Nephron progenitor cell (in vitro differentiated cells): ENCODE measurements around the gene ZMYM3.

Experiments used
- DNase-seq: peaks from one replicate; pipeline ENCODE4 v3.0.0; 2021
- H3K27ac Mint-ChIP-seq: 2 replicates; pipeline ENCODE4 v1.8.0; 2021; ENCODE audit warnings: mild to moderate bottlenecking, moderate library complexity, mixed read lengths
- H3K27me3 Mint-ChIP-seq: 2 replicates; pipeline ENCODE4 v1.8.0; 2021; ENCODE audit warnings: mild to moderate bottlenecking, low read depth, mixed read lengths; ENCODE audit not compliant: poor library complexity
- H3K36me3 Mint-ChIP-seq: 2 replicates; pipeline ENCODE4 v1.8.0; 2021; ENCODE audit warnings: low read depth, mixed read lengths
- H3K4me1 Mint-ChIP-seq: 2 replicates; pipeline ENCODE4 v1.8.0; 2021; ENCODE audit warnings: mixed read lengths
- H3K4me3 Mint-ChIP-seq: 2 replicates; pipeline ENCODE4 v1.8.0; 2021; ENCODE audit warnings: mild to moderate bottlenecking, moderate library complexity, mixed read lengths
- H3K9me3 Mint-ChIP-seq: 2 replicates; pipeline ENCODE4 v1.8.0; 2021; ENCODE audit warnings: mild to moderate bottlenecking, moderate library complexity, mixed read lengths
- CTCF ChIP-seq: fragments of 200-600 bp; sonication (generic); IDR thresholded peaks from 2 replicates; pipeline ENCODE4 v1.5.0; 2021; ENCODE audit warnings: antibody characterized with exemption

ZMYM3 gene

GRCh38 chrX:71227370-71228062 is 26.4 kb downstream of the ZMYM3 start:
- no peak for TF ChIP-seq CTCF
- H3K36me3 Mint-ChIP-seq, result no peaks in the 10 kb centered on the region
- no peak overlapping the region for H3K4me3 Mint-ChIP-seq
- H3K4me1 Mint-ChIP-seq, result peaks cover 30% of the 10 kb centered on the region
- H3K9me3 Mint-ChIP-seq, result peaks cover 72% of the 10 kb centered on the region
- no peak overlapping the region for H3K27ac Mint-ChIP-seq
- no peak for DNase-seq
- H3K27me3 Mint-ChIP-seq, result peaks cover 4% of the 10 kb centered on the region

DNA sequence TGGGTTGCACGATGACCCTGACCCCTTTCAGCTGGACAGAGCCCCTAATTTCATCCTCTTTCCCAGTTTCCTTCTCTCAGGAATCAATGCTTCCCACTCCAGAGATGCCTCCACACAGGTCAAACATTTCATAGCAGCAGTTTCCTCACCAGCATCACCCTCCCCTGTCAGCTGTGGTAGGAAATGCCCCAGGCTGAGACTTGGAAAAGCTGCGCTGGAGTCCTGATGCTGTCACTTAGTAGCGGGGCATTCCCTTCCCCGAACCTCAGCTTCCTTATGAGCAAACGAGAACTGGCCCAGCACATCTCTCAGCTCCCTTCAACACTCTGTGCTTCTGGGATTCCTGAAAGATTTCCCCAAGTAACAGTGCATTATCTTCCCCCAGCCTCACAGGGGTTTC is 28.3 kb downstream of the ZMYM3 start:
- H3K27ac Mint-ChIP-seq, result no peak overlapping the region
- peaks cover 30% of the 10 kb centered on the region for H3K4me1 Mint-ChIP-seq
- H3K4me3 Mint-ChIP-seq, result no peak overlapping the region
- no peak for TF ChIP-seq CTCF
- DNase-seq, result no peak
- peaks cover 4% of the 10 kb centered on the region for H3K27me3 Mint-ChIP-seq
- H3K9me3 Mint-ChIP-seq, result peaks cover 68% of the 10 kb centered on the region
- H3K36me3 Mint-ChIP-seq, result no peaks in the 10 kb centered on the region

GRCh38 chrX:71225009-71225408 is 28.9 kb downstream of the ZMYM3 start:
- Mint-ChIP-seq H3K27me3 (peaks cover 4% of the 10 kb centered on the region), H3K9me3 (peaks cover 65% of the 10 kb centered on the region), H3K4me3 (no peak overlapping the region), H3K27ac (no peak overlapping the region), H3K36me3 (no peaks in the 10 kb centered on the region), H3K4me1 (peaks cover 30% of the 10 kb centered on the region)
- TF ChIP-seq CTCF, result no peak
- DNase-seq, result no peak

DNA sequence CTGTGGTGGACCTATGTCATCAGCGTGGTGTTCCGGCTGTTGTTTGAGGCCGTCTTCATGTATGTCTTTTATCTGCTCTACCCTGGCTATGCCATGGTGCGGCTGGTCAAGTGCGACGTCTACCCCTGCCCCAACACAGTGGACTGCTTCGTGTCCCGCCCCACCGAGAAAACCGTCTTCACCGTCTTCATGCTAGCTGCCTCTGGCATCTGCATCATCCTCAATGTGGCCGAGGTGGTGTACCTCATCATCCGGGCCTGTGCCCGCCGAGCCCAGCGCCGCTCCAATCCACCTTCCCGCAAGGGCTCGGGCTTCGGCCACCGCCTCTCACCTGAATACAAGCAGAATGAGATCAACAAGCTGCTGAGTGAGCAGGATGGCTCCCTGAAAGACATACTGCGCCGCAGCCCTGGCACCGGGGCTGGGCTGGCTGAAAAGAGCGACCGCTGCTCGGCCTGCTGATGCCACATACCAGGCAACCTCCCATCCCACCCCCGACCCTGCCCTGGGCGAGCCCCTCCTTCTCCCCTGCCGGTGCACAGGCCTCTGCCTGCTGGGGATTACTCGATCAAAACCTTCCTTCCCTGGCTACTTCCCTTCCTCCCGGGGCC is 29.7 kb downstream of the ZMYM3 start:
- H3K4me1 Mint-ChIP-seq, result peaks cover 30% of the 10 kb centered on the region
- peaks cover 58% of the 10 kb centered on the region for H3K9me3 Mint-ChIP-seq
- no peak for DNase-seq
- no peaks in the 10 kb centered on the region for H3K36me3 Mint-ChIP-seq
- H3K4me3 Mint-ChIP-seq, result no peak overlapping the region
- no peak for TF ChIP-seq CTCF
- H3K27me3 Mint-ChIP-seq, result peaks cover 4% of the 10 kb centered on the region
- H3K27ac Mint-ChIP-seq, result no peak overlapping the region

GRCh38 chrX:71222929-71223328 is 31.0 kb downstream of the ZMYM3 start, which contains the start of gene GJB1:
GJB1 (plus strand) TSS chrX:71223224; CDS start chrX:71223708, 484 bp downstream.
- Mint-ChIP-seq H3K4me1 (peaks cover 30% of the 10 kb centered on the region), H3K27me3 (peaks cover 4% of the 10 kb centered on the region), H3K9me3 (peaks cover 49% of the 10 kb centered on the region), H3K36me3 (no peaks in the 10 kb centered on the region), H3K4me3 (no peak within 1 kb of the TSS), H3K27ac (no peak within 1 kb of the TSS)
- no peak for TF ChIP-seq CTCF
- DNase-seq, result no peak

- H3K4me1 Mint-ChIP-seq, result peaks cover 47% of the 10 kb centered on the region
- H3K36me3 Mint-ChIP-seq, result no peaks in the 10 kb centered on the region
- no peak overlapping the region for H3K4me3 Mint-ChIP-seq
- peaks cover 53% of the 10 kb centered on the region for H3K9me3 Mint-ChIP-seq
- H3K27me3 Mint-ChIP-seq, result peaks cover 4% of the 10 kb centered on the region
- no peak overlapping the region for H3K27ac Mint-ChIP-seq
- DNase-seq, result no peak
- TF ChIP-seq CTCF, result no peak
Observed at GRCh38 chrX:71221145-71221544, 32.8 kb downstream of the ZMYM3 start.
